ENCODE data around the gene UNG. TPM values are rescaled to one million over a fixed set of nuclear protein-coding genes. Genes with fewer than 3 reads are reported as not detected.

The UNG gene
- total and polyA plus RNA-seq, 2 of the 8 experiments (the other 6 are each of a cell fraction or from before 2014, with no cell fraction given) = 71.6 to 163 TPM

GRCh38 chr12:109139791-109140190 lies 42.4 kb downstream of the UNG start:
- Histone ChIP-seq H2BK15ac (ENCODE audit: low read length) (no peak overlapping the region), H4K5ac (ENCODE audit: insufficient read length, low read depth, low read length) (no peak overlapping the region), H3K36me3 (ENCODE audit: control insufficient read depth in 2 of 4, insufficient read depth in 4 of 4, low read length in 3 of 4) (no peaks in the 10 kb centered on the region), H2BK12ac (ENCODE audit: low read depth, low read length) (no peak overlapping the region), H2AFZ (ENCODE audit: low read length) (no peak overlapping the region), H3K23ac (ENCODE audit: insufficient read length) (no peak overlapping the region), H3K4ac (replicated peaks; ENCODE audit: insufficient read length, low read depth, low read length) (no peak overlapping the region), H3K14ac (ENCODE audit: insufficient read length) (no peak overlapping the region), H3K27ac (ENCODE audit: low read depth, low read length) (no peak overlapping the region), H4K8ac (ENCODE audit: extremely low read depth, insufficient read depth, low read length) (no peak overlapping the region), H3K4me3 (ENCODE audit: extremely low read depth in 1 of 4, insufficient read depth in 2 of 4, low read depth in 3 of 4, low read length in 4 of 4) (no peak overlapping the region), H3K56ac (replicated peaks; ENCODE audit: insufficient read length, low read depth, low read length) (no peak overlapping the region), H2BK120ac (replicated peaks; ENCODE audit: low read depth, low read length) (no peak overlapping the region), H3K18ac (ENCODE audit: extremely low read depth, low read length) (no peak overlapping the region), H2BK5ac (ENCODE audit: low read depth, low read length) (no peak overlapping the region), H3K79me1 (ENCODE audit: low read depth, low read length) (no peaks in the 10 kb centered on the region), H3K79me2 (ENCODE audit: control insufficient read depth in 1 of 2, insufficient read depth in 2 of 2, low read length in 2 of 2) (no peaks in the 10 kb centered on the region), H3K4me2 (ENCODE audit: insufficient read depth in 1 of 2, low read depth in 2 of 2, low read length in 2 of 2) (no peak overlapping the region), H3K23me2 (ENCODE audit: low read depth, low read length) (no peaks in the 10 kb centered on the region), H3K4me1 (replicated peaks in 1 of 4; ENCODE audit: control insufficient read depth in 3 of 4, insufficient read depth in 4 of 4, low read length in 3 of 4) (no peaks in the 10 kb centered on the region), H2AK5ac (ENCODE audit: low read depth, low read length) (no peak overlapping the region), H3K9me3 (ENCODE audit: insufficient read depth in 2 of 2, low read depth in 1 of 2, low read length in 1 of 2) (no peaks in the 10 kb centered on the region; a peak in 1 of 4 replicates), H2BK20ac (ENCODE audit: low read length) (no peak overlapping the region), H4K20me1 (replicated peaks in 1 of 2; ENCODE audit: control insufficient read depth in 1 of 2, insufficient read depth in 2 of 2, low read length in 2 of 2) (no peaks in the 10 kb centered on the region), H4K91ac (replicated peaks; ENCODE audit: insufficient read length, low read length) (no peak overlapping the region), H3K27me3 (replicated peaks in 1 of 4; ENCODE audit: control insufficient read depth in 3 of 4, extremely low read depth in 1 of 4, insufficient read depth in 3 of 4, low read length in 3 of 4) (no peaks in the 10 kb centered on the region), H3K9ac (replicated peaks in 1 of 4; ENCODE audit: extremely low read depth in 1 of 4, low read depth in 3 of 4, low read length in 3 of 4) (no peak overlapping the region)
- ChIA-PET CTCF (ENCODE audit: partially characterized antibody) (interaction anchor here (0.5 to 1.1 kb wide), 3 partner anchors 20 to 210 kb away, joined by 3 read pairs; no protein-coding TSS in a partner anchor), POLR2A (ENCODE audit: partially characterized antibody) (interaction anchor here (1.2 kb wide), 1 partner anchor 10 kb away, joined by 5 read pairs; no protein-coding TSS in a partner anchor)
- no peak for FAIRE-seq
- no peak for DNase-seq (ENCODE audit: low read depth in 1 of 2, low spot score in 2 of 2)
- WGBS, 2 experiments (ENCODE audit: extremely low coverage in 1 of 2, insufficient coverage in 1 of 2, insufficient read length in 1 of 2, insufficient replicate concordance in 2 of 2, low coverage in 1 of 2, low lambda C conversion rate in 2 of 2, missing lambda C conversion rate in 1 of 2) = 92% methylated on average over 7 of the region's 7 CpGs; no CpG with 5 or more reads in 1 of the 2 experiments
- no peak for TF ChIP-seq TCF12 (IDR thresholded peaks at IDR 0.05; ENCODE audit: low read depth, low read length)
- no peak for TF ChIP-seq NRF1 (IDR thresholded peaks at IDR 0.05; ENCODE audit: low read depth, low read length)
- TF ChIP-seq CHD2 (IDR thresholded peaks at IDR 0.05; ENCODE audit: low read length) = no peak
- no peak for TF ChIP-seq NANOG (IDR thresholded peaks at IDR 0.05; ENCODE audit: insufficient read depth, low read depth, low read length, poor library complexity, severe bottlenecking)
- no peak for TF ChIP-seq KDM1A (IDR thresholded peaks at IDR 0.05; ENCODE audit: borderline replicate concordance, low read length)
